Measurements from ENCODE around the gene SPAG17. TPM values are rescaled to one million over a fixed set of nuclear protein-coding genes. Genes with fewer than 3 reads are reported as not detected.

The SPAG17 gene
- total RNA-seq, 1 experiment from 2014 or later: not detected

DNA sequence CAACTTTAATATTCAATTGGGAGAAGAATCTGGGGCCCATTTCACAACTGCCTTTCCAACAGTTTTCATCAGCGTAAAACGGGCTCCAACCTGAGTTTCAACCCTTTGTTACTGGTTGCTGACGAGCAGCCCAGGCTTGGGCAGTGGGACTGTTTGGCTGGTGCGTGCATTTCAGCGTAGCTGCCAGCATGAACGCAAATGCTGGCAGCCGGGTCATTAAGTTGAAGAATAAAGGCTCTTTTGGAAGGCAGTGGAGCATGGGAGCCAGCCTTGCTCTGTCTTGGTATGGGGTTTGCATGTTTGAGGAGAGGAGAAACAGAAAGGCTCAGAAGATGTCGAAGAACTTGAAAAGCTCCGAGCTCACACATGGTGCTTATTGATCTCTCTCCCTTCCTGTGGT, 214.8 kb downstream of the SPAG17 start:
- no peak for TF ChIP-seq EZH2 (IDR thresholded peaks at IDR 0.05; ENCODE audit: borderline replicate concordance, low read depth, low read length, poor library complexity, severe bottlenecking)
- TF ChIP-seq, protein P1, sequence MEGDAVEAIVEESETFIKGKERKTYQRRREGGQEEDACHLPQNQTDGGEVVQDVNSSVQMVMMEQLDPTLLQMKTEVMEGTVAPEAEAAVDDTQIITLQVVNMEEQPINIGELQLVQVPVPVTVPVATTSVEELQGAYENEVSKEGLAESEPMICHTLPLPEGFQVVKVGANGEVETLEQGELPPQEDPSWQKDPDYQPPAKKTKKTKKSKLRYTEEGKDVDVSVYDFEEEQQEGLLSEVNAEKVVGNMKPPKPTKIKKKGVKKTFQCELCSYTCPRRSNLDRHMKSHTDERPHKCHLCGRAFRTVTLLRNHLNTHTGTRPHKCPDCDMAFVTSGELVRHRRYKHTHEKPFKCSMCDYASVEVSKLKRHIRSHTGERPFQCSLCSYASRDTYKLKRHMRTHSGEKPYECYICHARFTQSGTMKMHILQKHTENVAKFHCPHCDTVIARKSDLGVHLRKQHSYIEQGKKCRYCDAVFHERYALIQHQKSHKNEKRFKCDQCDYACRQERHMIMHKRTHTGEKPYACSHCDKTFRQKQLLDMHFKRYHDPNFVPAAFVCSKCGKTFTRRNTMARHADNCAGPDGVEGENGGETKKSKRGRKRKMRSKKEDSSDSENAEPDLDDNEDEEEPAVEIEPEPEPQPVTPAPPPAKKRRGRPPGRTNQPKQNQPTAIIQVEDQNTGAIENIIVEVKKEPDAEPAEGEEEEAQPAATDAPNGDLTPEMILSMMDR (conservative IDR thresholded peaks at IDR 0.05; ENCODE audit: low read depth, low read length): no peak
- BruUV-seq (replicated peaks): no TSS peak
- H3K4me3 ChIP-seq (ENCODE audit: low read depth, low read length, poor library complexity, severe bottlenecking): no peak overlapping the region
- H3K36me3 ChIP-seq (ENCODE audit: insufficient read depth, low read length, poor library complexity, severe bottlenecking): no peaks in the 10 kb centered on the region
- ChIA-PET CTCF (no interaction called here), POLR2A (ENCODE audit: low non-redundant PET) (no interaction called here)
- H3K4me1 ChIP-seq (ENCODE audit: insufficient read depth, low read length, poor library complexity, severe bottlenecking): peaks cover 10% of the 10 kb centered on the region
- intact Hi-C loops (cut with micrococcal nuclease; ENCODE audit: unreplicated experiment): no loop called here
- no peaks in the 10 kb centered on the region for H3K27me3 ChIP-seq (replicated peaks; ENCODE audit: insufficient read depth, low read depth, low read length, poor library complexity)
- H3K9me3 ChIP-seq (ENCODE audit: low read depth, low read length, poor library complexity, severe bottlenecking): no peaks in the 10 kb centered on the region
- no peak for DNase-seq (ENCODE audit: low spot score)
- H3K27ac ChIP-seq (ENCODE audit: low read depth, low read length, poor library complexity, severe bottlenecking): no peak overlapping the region

DNA sequence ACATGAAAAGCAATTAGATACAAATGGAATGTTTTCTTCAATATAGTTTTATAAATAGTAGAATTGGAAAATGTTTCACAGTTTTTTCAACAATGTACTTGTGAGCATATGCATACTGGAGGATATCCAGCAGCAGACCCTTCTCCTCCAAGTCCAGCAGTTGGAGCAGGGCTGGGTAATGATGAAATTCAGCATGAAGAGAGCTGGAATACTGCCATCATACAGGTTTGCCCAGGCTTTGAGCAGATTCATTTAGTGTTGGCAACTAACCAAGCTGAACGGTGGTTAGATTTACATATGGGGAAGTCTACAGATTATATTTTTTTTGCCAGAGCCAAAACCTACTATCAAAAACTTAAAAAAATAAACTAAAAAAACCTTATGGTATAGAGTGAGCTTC, 217.1 kb downstream of the SPAG17 start:
- TF ChIP-seq EZH2 (IDR thresholded peaks at IDR 0.05; ENCODE audit: borderline replicate concordance, low read depth, low read length, poor library complexity, severe bottlenecking): no peak
- TF ChIP-seq, protein P1 (conservative IDR thresholded peaks at IDR 0.05; ENCODE audit: low read depth, low read length): no peak
- Histone ChIP-seq H3K9me3 (ENCODE audit: low read depth, low read length, poor library complexity, severe bottlenecking) (no peaks in the 10 kb centered on the region), H3K27me3 (replicated peaks; ENCODE audit: insufficient read depth, low read depth, low read length, poor library complexity) (no peaks in the 10 kb centered on the region), H3K4me1 (ENCODE audit: insufficient read depth, low read length, poor library complexity, severe bottlenecking) (peaks cover 10% of the 10 kb centered on the region), H3K4me3 (ENCODE audit: low read depth, low read length, poor library complexity, severe bottlenecking) (no peak overlapping the region), H3K36me3 (ENCODE audit: insufficient read depth, low read length, poor library complexity, severe bottlenecking) (no peaks in the 10 kb centered on the region), H3K27ac (ENCODE audit: low read depth, low read length, poor library complexity, severe bottlenecking) (peak overlapping the region; percentile 64)
- BruUV-seq (replicated peaks): no TSS peak
- intact Hi-C loops (cut with micrococcal nuclease; ENCODE audit: unreplicated experiment): no loop called here
- DNase-seq (ENCODE audit: low spot score): peak; percentile 50
- ChIA-PET POLR2A (ENCODE audit: low non-redundant PET) (no interaction called here), CTCF (no interaction called here)

DNA sequence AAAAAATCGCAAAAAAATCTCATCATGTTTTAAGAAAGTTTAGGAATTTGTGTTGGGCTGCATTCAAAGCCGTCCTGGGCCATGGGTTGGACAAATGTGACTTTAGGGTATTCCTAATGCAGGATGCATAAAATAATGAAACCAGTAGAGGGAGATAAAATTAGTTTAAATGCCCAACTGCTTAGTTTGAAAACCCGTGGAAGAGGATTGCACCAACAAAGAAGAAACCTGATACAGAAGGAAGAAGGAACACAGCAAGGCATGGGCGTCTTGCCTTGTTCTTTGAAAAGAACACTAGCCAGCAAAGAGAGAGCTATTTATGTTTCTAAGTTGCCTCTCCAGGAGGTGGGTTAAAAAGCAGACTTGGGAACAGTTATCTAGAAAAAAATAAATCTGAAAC, 217.6 kb downstream of the SPAG17 start:
- DNase-seq (ENCODE audit: low spot score): peak; percentile 77
- peaks cover 10% of the 10 kb centered on the region for H3K4me1 ChIP-seq (ENCODE audit: insufficient read depth, low read length, poor library complexity, severe bottlenecking)
- no peak overlapping the region for H3K4me3 ChIP-seq (ENCODE audit: low read depth, low read length, poor library complexity, severe bottlenecking)
- ChIA-PET CTCF (no interaction called here), POLR2A (ENCODE audit: low non-redundant PET) (no interaction called here)
- H3K27ac ChIP-seq (ENCODE audit: low read depth, low read length, poor library complexity, severe bottlenecking): peak overlapping the region; percentile 64
- H3K9me3 ChIP-seq (ENCODE audit: low read depth, low read length, poor library complexity, severe bottlenecking): no peaks in the 10 kb centered on the region
- no peaks in the 10 kb centered on the region for H3K27me3 ChIP-seq (replicated peaks; ENCODE audit: insufficient read depth, low read depth, low read length, poor library complexity)
- no TSS peak for BruUV-seq (replicated peaks)
- H3K36me3 ChIP-seq (ENCODE audit: insufficient read depth, low read length, poor library complexity, severe bottlenecking): no peaks in the 10 kb centered on the region
- intact Hi-C loops (cut with micrococcal nuclease; ENCODE audit: unreplicated experiment): no loop called here
- TF ChIP-seq, protein P1 (conservative IDR thresholded peaks at IDR 0.05; ENCODE audit: low read depth, low read length): peak; percentile 56
- no peak for TF ChIP-seq EZH2 (IDR thresholded peaks at IDR 0.05; ENCODE audit: borderline replicate concordance, low read depth, low read length, poor library complexity, severe bottlenecking)
